NT2/D1 (cell line): Measurements from ENCODE around the gene TLE7.

ENCODE experiments used
- YY1 ChIP-seq: IDR thresholded peaks from 2 replicates; pipeline ENCODE4 v1.6.1; 2011; ENCODE audit not compliant: insufficient read length, insufficient read depth
- ZNF274 ChIP-seq: IDR thresholded peaks from 2 replicates; pipeline ENCODE4 v1.6.1; 2011; ENCODE audit warnings: mild to moderate bottlenecking, low read depth, low read length

GRCh38 chr16:71473891-71474290, 32.0 kb upstream of the TLE7 start:
- TF ChIP-seq ZNF274 = no peak
- TF ChIP-seq YY1 = no peak
